HL-60 (cell line): ENCODE measurements around the gene GUCA2A.
A peak's percentile ranks its signal among the peaks of the same experiment; 100 is the strongest.

Experiments
- DNase-seq, 2 experiments: peaks; one replicate each; pipeline ENCODE4 v3.0.0-alpha.2; 2010 to 2020; ENCODE audit warnings: low read depth in 1 of 2, low spot score in 1 of 2
- H3K27ac ChIP-seq: fragments of 250-450 bp; sonication (Bioruptor Pico); replicated peaks from 2 replicates; pipeline ENCODE4 v1.5.1; 2020; ENCODE audit warnings: mild to moderate bottlenecking, moderate library complexity
- H3K27me3 ChIP-seq: fragments of 250-450 bp; sonication (Bioruptor Pico); 2 replicates; pipeline ENCODE4 v1.5.1; 2021; ENCODE audit warnings: mild to moderate bottlenecking, moderate library complexity; ENCODE audit not compliant: insufficient read depth, poor library complexity, severe bottlenecking
- H3K4me3 ChIP-seq: replicated peaks from 2 replicates; pipeline ENCODE4 v1.5.1; 2011; ENCODE audit warnings: mild to moderate bottlenecking, control low read depth, low read length; ENCODE audit not compliant: insufficient read depth
- CTCF ChIP-seq: IDR thresholded peaks from one replicate; pipeline ENCODE4 v1.5.1; 2011; ENCODE audit warnings: low read length, control low read depth, inconsistent platforms; ENCODE audit not compliant: insufficient read depth
- GABPA ChIP-seq: IDR thresholded peaks from 2 replicates; pipeline ENCODE4 v1.6.1; 2012; ENCODE audit warnings: low read depth
- POLR2AphosphoS5 ChIP-seq: IDR thresholded peaks from 2 replicates; pipeline ENCODE4 v1.6.1; 2012; ENCODE audit warnings: low read depth
- REST ChIP-seq: IDR thresholded peaks from 2 replicates; pipeline ENCODE4 v1.6.1; 2012; ENCODE audit warnings: low read depth; ENCODE audit not compliant: insufficient replicate concordance
- SPI1 ChIP-seq: IDR thresholded peaks from 2 replicates; pipeline ENCODE4 v1.6.1; 2012; ENCODE audit warnings: low read depth, mild to moderate bottlenecking, borderline replicate concordance

The GUCA2A gene

GRCh38 chr1:42150651-42151050 is 13.9 kb downstream of the GUCA2A start:
- Histone ChIP-seq H3K4me3 (no peak overlapping the region), H3K27me3 (peaks cover 4% of the 10 kb centered on the region), H3K27ac (no peak overlapping the region)
- no peak for DNase-seq
- no peak for TF ChIP-seq POLR2AphosphoS5
- no peak for TF ChIP-seq REST
- TF ChIP-seq CTCF: no peak
- TF ChIP-seq GABPA: no peak
- peak; percentile 34; the same call in 1 of the 2 replicates for TF ChIP-seq SPI1

GRCh38 chr1:42148166-42148565 is 16.4 kb downstream of the GUCA2A start:
- no peak overlapping the region for H3K27ac ChIP-seq
- DNase-seq: no peak
- no peak for TF ChIP-seq REST
- TF ChIP-seq POLR2AphosphoS5: no peak
- no peak for TF ChIP-seq GABPA
- TF ChIP-seq SPI1: no peak
- TF ChIP-seq CTCF: no peak
- H3K4me3 ChIP-seq: no peak overlapping the region
- peaks cover 4% of the 10 kb centered on the region for H3K27me3 ChIP-seq

- no peak for TF ChIP-seq GABPA
- TF ChIP-seq CTCF: peak; percentile 92
- H3K27me3 ChIP-seq: peaks cover 4% of the 10 kb centered on the region
- DNase-seq: peak in 1 of 2 experiments; percentile 72
Observed at GRCh38 chr1:42146626-42147320, 17.8 kb downstream of the GUCA2A start.

More at GRCh38 chr1:42146626-42147320, 17.8 kb downstream of the GUCA2A start:
- Histone ChIP-seq H3K4me3 (no peak overlapping the region), H3K27ac (no peak overlapping the region)
